Subcutaneous abdominal adipose tissue (tissue), 5 donors: ENCODE data around the gene HAND1.

ENCODE experiments used
- H3K27ac ChIP-seq: one replicate; pipeline ENCODE4 v1.7.0; 2013; ENCODE audit warnings: low read depth, mild to moderate bottlenecking, inconsistent platforms, low read length, moderate library complexity
- H3K27me3 ChIP-seq, 5 donors: one replicate each; pipeline ENCODE4 v1.7.0; 2013; ENCODE audit warnings: low read length in 5 of 5, inconsistent platforms in 1 of 5; ENCODE audit not compliant: control insufficient read depth in 5 of 5, insufficient read depth in 4 of 5
- H3K36me3 ChIP-seq, 5 donors: one replicate each; pipeline ENCODE4 v1.7.0; 2013; ENCODE audit warnings: low read length in 5 of 5; ENCODE audit not compliant: control insufficient read depth in 5 of 5, insufficient read depth in 5 of 5
- H3K4me1 ChIP-seq, 5 donors: one replicate each; pipeline ENCODE4 v1.7.0; 2013; ENCODE audit warnings: low read length in 5 of 5, mild to moderate bottlenecking in 3 of 5, moderate library complexity in 1 of 5; ENCODE audit not compliant: control insufficient read depth in 5 of 5, insufficient read depth in 5 of 5
- H3K4me3 ChIP-seq, 5 donors: one replicate each; pipeline ENCODE4 v1.7.0; 2013; ENCODE audit warnings: low read length in 5 of 5, low read depth in 1 of 5
- H3K9ac ChIP-seq, 5 donors: one replicate each; pipeline ENCODE4 v1.7.0; 2013; ENCODE audit warnings: low read length in 5 of 5, mild to moderate bottlenecking in 4 of 5, moderate library complexity in 3 of 5
- H3K9me3 ChIP-seq, 5 donors: one replicate each; pipeline ENCODE4 v1.7.0; 2013; ENCODE audit warnings: low read length in 5 of 5; ENCODE audit not compliant: control insufficient read depth in 5 of 5
- donor health status: healthy.
- donor health status: healthy.
- donor health status: healthy.
- donor health status: healthy.
- donor health status: healthy.

The HAND1 gene

DNA sequence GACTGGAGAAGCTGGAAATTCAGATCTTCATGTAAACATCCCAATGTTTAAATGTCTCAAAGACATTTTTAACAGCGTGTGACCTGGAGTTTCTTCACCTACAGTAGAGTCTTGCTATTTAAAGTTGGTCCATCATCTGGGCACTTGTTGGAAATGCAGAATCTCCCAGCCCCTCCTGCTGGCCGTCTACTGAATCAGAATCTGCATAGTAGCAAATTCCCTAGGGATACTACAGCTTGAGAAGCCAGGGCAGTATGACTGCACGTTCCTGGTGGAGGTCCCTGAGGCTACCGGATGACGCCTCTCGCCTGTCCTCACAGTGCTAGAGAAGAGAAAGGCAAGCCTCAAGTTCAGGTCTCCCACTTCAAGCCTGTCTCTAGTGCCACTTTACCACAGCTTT is 16.5 kb downstream of the HAND1 start:
- no peak overlapping the region for H3K9ac ChIP-seq
- H3K27ac ChIP-seq, result no peak overlapping the region
- peaks cover 5 to 24% (median 19%) of the 10 kb centered on the region in 5 donors for H3K36me3 ChIP-seq
- H3K9me3 ChIP-seq, result no peaks in the 10 kb centered on the region
- H3K4me1 ChIP-seq, result peaks cover 0 to 13% (median 7%) of the 10 kb centered on the region in 5 donors
- peaks cover 0 to 2% (median 0%) of the 10 kb centered on the region in 5 donors for H3K27me3 ChIP-seq
- no peak overlapping the region for H3K4me3 ChIP-seq

DNA sequence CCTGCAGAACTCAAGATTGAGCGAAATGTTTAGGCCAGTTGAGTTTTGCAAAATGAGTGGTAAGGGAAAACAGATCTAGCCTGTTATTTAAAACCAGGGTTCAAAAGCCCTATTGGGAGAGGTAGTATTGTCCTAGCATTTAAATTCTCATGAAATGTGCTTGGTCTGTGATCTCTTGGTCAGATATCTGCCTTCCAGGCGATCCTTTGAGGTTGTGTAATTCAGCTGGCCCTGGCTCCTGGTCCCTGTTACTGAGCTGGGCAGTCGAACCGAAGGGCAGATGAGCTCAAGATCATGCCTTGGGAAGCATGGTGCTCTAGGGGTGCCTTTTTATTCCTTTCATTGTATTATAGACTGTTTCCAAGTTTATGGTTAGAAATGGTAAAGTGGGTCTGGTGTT is 17.9 kb downstream of the HAND1 start:
- Histone ChIP-seq H3K36me3 (peaks cover 12 to 37% (median 33%) of the 10 kb centered on the region in 5 donors), H3K9ac (no peak overlapping the region), H3K9me3 (no peaks in the 10 kb centered on the region), H3K4me3 (no peak overlapping the region), H3K27me3 (no peaks in the 10 kb centered on the region), H3K4me1 (peaks cover 0 to 13% (median 7%) of the 10 kb centered on the region in 5 donors), H3K27ac (no peak overlapping the region)

DNA sequence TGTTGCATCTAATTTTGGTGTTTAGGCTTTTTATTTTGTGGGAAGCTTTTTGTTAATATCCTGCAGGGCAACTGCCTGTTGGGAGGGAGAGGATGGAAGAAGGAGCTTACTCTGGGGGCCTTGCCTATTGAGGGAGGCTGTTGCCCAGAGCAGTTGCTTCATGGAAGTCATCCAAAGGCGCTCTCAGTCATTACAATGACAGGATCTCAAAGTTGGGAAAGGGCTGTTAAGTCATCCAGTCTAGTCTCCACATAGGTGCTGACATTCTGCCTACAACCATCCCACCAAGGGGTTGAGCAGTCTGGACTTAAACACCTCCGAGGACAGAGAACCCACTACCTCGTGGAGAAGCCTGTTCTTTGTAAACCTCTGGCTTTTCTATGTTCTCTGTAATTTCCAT is 19.0 kb downstream of the HAND1 start:
- H3K27ac ChIP-seq, result no peak overlapping the region
- H3K36me3 ChIP-seq, result peaks cover 19 to 48% (median 44%) of the 10 kb centered on the region in 5 donors
- H3K9ac ChIP-seq, result no peak overlapping the region
- no peak overlapping the region for H3K4me3 ChIP-seq
- H3K27me3 ChIP-seq, result no peaks in the 10 kb centered on the region
- peaks cover 0 to 13% (median 7%) of the 10 kb centered on the region in 5 donors for H3K4me1 ChIP-seq
- H3K9me3 ChIP-seq, result no peaks in the 10 kb centered on the region

DNA sequence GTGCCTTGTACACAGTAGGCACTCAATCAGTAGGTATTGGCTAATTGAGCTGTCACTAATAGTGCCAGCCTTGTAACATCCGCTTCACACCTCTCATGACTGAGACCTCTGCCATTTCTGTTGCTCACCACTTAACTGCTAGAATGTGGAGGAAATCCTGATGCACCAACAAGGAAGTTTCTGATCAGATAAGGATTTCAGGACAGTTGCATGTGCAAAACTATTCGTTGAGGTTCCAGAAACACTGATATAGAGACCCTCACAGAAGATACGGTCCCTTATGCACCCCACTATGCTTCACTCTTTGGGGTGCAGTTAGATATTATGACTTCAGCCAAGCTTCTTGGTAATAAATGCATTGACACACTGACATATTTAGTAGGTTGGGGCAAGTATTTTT is 21.5 kb downstream of the HAND1 start:
- Histone ChIP-seq H3K4me1 (peaks cover 0 to 12% (median 7%) of the 10 kb centered on the region in 5 donors), H3K27me3 (no peaks in the 10 kb centered on the region), H3K27ac (no peak overlapping the region), H3K9ac (no peak overlapping the region), H3K36me3 (peaks cover 28 to 72% (median 68%) of the 10 kb centered on the region in 5 donors), H3K4me3 (no peak overlapping the region), H3K9me3 (no peaks in the 10 kb centered on the region)

DNA sequence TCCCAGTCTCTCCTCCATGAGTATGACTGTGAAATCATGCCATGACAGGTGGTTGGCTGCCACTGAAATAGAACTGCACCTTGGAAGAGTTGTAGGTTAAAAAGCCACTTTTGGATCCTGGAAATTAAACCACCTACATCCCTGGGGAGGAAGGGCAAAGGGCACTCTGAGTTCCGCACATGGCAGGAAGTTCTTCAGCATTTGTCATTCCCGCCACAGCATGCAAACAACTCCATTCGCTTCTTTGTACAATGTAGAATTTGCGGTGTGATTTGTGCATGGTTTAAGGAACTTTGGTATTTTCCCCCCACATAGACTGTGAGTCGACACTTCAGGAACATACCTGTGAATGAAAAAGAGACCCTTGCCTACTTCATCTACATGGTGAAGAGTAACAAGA is 22.4 kb downstream of the HAND1 start:
- peaks cover 0 to 12% (median 7%) of the 10 kb centered on the region in 5 donors for H3K4me1 ChIP-seq
- H3K27me3 ChIP-seq, result no peaks in the 10 kb centered on the region
- H3K27ac ChIP-seq, result no peak overlapping the region
- no peak overlapping the region for H3K9ac ChIP-seq
- no peak overlapping the region for H3K4me3 ChIP-seq
- peaks cover 36 to 82% (median 74%) of the 10 kb centered on the region in 5 donors for H3K36me3 ChIP-seq
- no peaks in the 10 kb centered on the region for H3K9me3 ChIP-seq

DNA sequence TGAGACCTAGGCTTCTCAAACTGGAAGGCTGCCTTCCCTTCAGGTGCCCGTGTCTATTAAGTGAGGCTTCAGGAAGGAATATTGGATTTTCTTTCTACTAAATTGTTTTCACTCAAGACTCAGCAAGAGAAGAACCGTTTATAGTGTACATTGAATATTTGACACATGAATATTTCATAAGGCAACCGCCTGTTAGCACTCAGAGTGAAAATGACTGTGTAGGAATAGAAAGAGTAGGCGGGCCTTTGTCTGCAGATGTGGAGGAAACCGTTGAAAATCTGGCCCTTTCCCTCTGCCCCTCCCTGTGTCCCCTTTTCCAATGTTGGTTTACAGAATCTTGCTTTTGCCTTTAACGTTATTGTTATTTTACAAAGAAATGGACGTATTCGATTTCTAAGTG is 26.1 kb downstream of the HAND1 start:
- H3K4me3 ChIP-seq, result no peak overlapping the region
- no peaks in the 10 kb centered on the region for H3K9me3 ChIP-seq
- H3K4me1 ChIP-seq, result peaks cover 0 to 24% (median 22%) of the 10 kb centered on the region in 5 donors
- no peak overlapping the region for H3K27ac ChIP-seq
- no peaks in the 10 kb centered on the region for H3K27me3 ChIP-seq
- H3K36me3 ChIP-seq, result peaks cover 34 to 71% (median 59%) of the 10 kb centered on the region in 5 donors
- no peak overlapping the region for H3K9ac ChIP-seq

DNA sequence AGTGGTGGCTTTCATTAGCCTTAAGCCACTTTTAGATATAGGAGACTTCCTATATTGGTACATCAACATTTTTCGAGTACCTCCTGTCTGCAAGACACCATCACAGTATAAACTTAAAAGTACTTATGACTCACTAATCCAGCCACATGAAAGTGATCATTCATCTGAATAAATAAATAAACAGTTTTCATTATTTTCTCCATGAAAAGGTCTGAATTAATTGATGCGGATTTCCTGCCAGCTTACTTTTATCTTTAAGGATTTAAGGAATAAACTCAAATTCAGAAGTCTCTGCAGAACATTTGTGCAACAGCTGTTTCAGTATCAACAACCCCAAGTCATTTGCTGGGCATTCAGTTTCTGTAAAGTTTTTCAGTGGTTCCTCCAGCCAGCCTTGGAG is 28.2 kb downstream of the HAND1 start:
- H3K9me3 ChIP-seq, result no peaks in the 10 kb centered on the region
- peaks cover 0 to 33% (median 31%) of the 10 kb centered on the region in 5 donors for H3K4me1 ChIP-seq
- H3K27me3 ChIP-seq, result no peaks in the 10 kb centered on the region
- H3K4me3 ChIP-seq, result no peak overlapping the region
- H3K9ac ChIP-seq, result no peak overlapping the region
- H3K27ac ChIP-seq, result no peak overlapping the region
- peaks cover 25 to 49% (median 38%) of the 10 kb centered on the region in 5 donors for H3K36me3 ChIP-seq

DNA sequence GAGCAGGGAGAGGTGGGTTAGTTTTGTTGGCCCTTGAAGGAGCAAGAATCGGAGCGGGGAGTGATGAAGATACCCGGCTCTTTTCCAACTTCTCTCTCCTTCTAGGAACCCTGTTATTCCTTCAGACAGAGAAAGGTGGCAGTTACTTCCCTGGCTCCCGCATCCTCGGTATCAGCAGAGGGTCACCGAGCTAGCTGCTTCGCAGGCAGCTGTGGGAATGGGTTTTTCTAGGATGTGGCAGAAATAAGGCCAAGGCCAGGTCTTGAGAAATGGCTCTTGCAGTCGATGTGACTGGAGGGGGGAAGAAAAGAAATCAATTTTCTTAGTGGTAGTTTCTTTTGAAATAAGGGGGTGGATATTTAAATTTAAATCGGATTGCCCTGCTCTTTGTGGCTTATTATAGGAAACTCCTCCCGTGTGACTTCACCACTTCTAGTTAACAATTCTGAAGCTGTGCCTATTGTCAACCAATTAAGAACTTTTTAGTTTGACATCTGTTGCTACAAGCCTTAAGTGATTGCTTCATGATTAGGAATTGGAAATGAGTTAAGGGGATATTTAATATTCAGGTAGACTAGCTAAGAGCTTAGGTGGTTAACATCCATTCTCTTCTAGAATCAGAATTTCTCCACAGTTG is 30.8 kb downstream of the HAND1 start:
- peaks cover 10 to 27% (median 16%) of the 10 kb centered on the region in 5 donors for H3K36me3 ChIP-seq
- no peaks in the 10 kb centered on the region for H3K9me3 ChIP-seq
- H3K27ac ChIP-seq, result peak overlapping the region; percentile 69
- H3K4me1 ChIP-seq, result peaks cover 0 to 36% (median 36%) of the 10 kb centered on the region in 5 donors
- H3K9ac ChIP-seq, result peak overlapping the region; percentile 68 to 92 (median 84)
- peak overlapping the region; percentile 71 to 93 (median 86) for H3K4me3 ChIP-seq
- no peaks in the 10 kb centered on the region for H3K27me3 ChIP-seq

DNA sequence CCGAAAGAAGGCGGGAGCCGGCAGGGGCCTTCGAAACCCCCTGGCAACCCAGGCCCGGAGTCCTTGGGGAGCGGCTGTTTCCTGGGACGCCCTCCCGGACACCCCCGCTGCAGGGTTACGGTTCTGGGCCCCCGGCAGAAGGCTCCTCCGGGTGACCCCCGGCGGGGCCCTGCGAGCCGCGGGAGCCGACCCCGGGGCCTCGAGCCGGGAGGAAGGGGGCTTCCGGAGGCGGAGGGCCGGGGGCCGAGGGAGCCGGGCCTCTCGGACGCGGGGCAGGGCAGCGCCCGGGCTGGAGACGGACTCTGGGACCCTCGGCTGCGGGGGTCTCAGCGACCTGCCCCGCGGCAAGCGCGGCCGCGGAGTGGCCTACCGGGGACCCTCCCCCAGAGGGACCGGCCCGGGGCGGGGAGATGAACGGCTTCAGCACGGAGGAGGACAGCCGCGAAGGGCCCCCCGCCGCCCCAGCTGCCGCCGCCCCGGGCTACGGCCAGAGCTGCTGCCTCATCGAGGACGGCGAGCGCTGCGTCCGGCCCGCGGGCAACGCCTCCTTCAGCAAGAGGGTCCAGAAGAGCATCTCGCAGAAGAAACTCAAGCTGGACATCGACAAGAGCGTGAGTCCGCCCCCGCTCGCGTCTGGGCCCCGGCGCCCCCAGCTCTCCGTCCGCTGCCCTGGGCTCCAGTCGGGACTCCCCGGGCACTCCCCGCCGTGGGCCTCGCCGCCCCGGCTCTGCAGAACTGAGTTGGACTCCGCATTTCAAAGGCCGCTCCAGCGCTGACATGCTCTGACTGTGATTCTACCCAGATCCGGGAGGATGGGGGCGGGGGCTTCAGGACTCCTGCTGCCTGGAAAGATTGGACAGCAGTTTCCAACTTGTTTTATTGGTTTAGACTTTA is 31.6 kb downstream of the HAND1 start:
- Histone ChIP-seq H3K27ac (peak overlapping the region; percentile 69), H3K36me3 (peaks cover 10 to 27% (median 16%) of the 10 kb centered on the region in 5 donors), H3K27me3 (no peaks in the 10 kb centered on the region), H3K9ac (peak overlapping the region in 4 of 5 donors; percentile 68 to 92 (median 86)), H3K9me3 (no peaks in the 10 kb centered on the region), H3K4me3 (peak overlapping the region; percentile 71 to 93 (median 86)), H3K4me1 (peaks cover 0 to 36% (median 36%) of the 10 kb centered on the region in 5 donors)
